ENCODE data around the gene BPIFB2.

BPIFB2 gene

GRCh38 chr20:33008336-33009213 lies 1.1 kb downstream of the BPIFB2 start:
- no peak for DNase-seq (ENCODE audit: low read depth in 3 of 3)

DNA sequence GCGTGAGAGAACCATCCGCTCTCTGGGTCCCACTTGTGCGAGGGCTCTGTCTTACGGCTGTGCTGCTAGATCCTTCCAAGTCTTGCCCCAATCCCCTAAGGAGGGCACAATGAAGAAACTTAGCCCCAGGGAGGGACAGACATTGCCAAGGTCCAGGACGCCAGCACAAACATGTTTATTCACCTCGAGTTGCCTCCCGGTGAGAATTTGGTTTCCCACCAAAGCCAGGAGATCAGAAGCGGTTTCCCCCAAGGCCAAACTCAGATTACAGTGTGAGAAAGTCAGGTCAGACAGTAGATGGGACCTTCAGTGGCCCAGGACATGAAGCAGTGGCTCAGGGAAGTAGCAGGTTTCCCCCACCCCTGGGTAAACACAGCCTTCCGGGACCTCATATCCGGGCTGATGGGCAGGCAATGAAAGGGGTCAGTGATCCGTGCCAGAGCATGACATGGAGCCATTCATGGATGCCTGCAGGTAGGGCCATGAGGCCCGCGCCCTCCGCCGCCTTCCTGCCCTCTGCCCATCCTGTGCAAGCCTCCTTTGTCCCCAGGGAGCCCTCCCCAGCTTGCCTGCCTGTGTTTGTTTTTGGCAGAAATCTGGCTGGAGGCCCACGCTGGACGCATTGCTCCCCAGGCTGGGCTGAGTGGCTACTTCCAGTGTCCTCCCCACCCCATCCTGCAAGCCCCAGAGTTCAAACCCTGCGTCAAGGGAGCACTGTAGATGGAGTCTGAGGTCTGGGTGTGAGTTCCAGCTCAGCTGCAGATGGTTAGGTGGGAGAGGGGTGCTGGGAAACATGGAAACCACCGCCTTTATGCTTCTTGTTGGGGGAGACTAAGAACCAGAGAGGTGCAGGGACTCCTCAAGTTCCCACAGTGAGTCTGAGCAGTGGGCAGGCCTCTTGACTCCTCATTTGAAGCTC lies 2.0 kb downstream of the BPIFB2 start:
- no peak for DNase-seq (ENCODE audit: low read depth in 3 of 3)

- DNase-seq (ENCODE audit: low read depth in 3 of 3): no peak
Measured at GRCh38 chr20:33010133-33010504, 2.6 kb downstream of the BPIFB2 start.

DNA sequence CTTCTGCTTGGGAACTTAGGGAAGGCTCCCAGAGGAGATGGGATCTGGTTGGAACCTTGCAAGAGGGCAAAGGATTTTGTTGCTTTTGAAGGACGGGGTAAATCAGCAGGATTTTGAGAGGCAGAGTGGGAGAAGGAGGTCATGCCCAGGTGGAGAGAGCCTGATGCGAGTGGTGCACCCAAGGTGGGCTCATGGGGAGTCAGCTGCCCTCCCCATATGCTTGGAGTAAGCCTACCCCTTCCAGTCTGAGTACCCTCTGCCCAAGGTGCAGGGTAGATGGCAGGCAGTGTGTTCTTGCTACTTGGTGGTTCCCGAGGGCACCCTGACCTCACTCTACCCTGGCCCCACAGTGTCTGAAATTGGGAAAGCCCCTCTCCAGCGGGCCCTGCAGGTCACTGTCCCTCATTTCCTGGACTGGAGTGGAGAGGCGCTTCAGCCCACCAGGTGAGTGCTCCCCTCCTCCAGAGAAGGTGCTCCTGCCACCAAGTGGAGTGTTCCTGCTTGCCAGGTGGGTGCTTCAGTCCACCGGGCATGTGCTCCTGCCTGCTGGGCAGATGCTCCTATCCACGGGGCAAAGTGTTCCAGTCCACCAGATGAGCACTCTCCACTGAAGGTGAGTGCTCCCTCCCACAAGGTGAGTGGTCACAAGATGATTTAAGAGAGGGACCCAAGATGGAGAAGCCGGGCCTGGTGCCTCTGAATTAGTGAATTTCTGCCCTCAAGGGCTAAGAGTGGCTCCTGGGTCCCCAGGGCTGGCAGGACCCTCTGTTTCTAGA lies 3.4 kb downstream of the BPIFB2 start:
- no peak for DNase-seq (ENCODE audit: low read depth in 3 of 3)

GRCh38 chr20:33012327-33013189 lies 5.1 kb downstream of the BPIFB2 start:
- DNase-seq (ENCODE audit: low read depth in 3 of 3): no peak

DNA sequence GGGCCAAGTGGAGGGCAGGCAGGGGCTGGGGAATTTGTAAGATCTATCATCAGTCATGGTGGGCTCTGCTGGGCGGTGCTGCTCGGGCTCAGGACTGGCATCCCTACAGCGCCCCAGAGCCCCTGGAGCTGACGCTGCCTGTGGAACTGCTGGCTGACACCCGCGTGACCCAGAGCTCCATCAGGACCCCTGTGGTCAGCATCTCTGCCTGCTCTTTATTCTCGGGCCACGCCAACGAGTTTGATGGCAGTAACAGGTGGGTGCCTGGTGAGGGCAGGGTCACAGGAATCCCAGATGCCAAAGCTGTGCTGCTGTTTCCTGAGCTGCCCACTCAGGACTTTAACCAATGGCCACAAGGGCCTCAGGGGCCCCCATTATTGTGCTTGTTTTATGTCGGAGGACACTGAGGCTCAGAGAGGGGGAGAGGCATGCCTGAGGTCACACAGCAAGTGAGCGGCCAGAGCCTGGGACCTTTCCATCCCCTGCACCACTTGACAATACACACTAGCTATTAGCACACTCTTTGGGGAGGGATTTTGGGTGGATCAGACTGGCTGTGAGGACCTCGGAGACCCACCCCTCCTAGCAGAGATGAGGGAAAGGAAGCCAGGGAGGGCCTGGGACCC lies 6.3 kb downstream of the BPIFB2 start:
- DNase-seq (ENCODE audit: low read depth in 3 of 3): no peak

DNA sequence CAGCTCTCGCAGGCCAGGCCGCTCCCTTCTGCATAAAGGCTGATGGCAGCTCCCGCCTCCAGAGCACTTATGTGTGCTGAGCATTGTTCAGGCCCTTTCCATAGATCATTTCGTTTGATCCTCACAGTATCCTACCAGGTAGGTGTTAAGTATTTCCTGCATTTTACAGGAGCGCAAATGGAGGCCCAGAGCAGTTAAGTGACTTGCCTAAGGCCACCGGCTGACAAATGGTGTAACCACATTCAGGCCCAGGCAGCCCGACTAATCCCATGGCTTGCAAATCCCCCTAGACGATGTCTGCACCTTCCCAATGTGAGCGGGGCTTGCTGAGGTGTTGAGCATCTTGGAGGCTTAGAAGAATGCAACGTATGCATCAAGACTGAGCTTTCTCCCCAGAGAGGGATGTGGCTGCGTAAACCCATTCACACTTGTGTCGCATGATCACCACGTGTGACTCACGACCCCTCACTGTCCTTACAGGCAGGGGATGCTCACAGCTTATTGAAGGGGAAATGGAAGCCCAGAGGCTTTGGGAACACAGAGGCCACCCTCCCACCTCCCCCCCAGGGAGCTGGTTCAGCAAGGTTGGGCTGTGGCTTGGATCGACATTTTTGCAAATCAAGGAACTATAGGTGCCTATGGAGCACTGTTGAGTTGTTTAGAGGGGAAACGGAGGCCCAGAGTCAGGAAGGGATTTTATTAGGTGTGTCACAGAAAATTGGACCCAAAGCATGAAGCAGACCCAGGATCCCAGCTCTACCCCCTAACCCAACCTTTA lies 7.0 kb downstream of the BPIFB2 start:
- DNase-seq (ENCODE audit: low read depth in 3 of 3): no peak

DNA sequence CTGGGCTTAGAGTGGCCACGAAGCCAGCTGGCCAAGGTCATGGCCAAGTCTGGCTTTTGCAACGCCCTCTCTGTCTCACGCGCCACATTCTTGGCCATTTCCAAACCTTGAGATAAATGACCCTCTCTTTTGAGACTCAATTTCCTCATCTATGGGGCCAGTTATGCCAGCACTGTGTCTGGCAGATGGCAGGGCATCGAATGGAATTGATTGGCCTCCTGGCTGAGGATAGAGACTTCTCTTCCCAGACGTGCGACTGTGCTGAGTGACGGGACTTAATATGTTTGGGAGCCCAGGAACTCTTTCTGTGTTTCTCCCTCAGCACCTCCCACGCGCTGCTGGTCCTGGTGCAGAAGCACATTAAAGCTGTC lies 7.6 kb downstream of the BPIFB2 start:
- no peak for DNase-seq (ENCODE audit: low read depth in 3 of 3)

GRCh38 chr20:33015700-33016580 lies 8.4 kb downstream of the BPIFB2 start:
- no peak for DNase-seq (ENCODE audit: low read depth in 3 of 3)

- DNase-seq (ENCODE audit: low read depth in 3 of 3): no peak
Measured at GRCh38 chr20:33016581-33017109, 9.1 kb downstream of the BPIFB2 start.

DNA sequence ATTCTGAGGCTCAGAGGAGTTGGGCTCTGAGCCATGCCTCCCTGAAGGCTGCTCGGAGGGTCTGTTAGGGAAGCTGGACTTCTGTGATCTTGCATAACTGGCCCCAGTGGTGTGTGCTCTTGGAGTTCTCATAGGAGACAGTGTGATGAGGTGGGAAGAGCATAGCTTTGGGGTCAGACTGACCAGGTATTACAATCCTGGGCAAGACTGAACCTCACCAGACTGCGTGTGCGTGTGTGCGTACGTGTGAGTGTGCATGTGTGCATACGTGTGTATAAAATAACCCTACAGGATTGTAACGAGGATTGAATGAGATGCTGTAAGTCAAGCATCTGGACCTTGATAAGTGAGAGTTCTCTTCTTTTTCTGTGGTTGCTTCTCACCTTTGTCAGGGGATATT lies 10.0 kb downstream of the BPIFB2 start:
- no peak for DNase-seq (ENCODE audit: low read depth in 3 of 3)

- no peak for DNase-seq (ENCODE audit: low read depth in 3 of 3)
Measured at GRCh38 chr20:33018169-33018931, 10.8 kb downstream of the BPIFB2 start.

DNA sequence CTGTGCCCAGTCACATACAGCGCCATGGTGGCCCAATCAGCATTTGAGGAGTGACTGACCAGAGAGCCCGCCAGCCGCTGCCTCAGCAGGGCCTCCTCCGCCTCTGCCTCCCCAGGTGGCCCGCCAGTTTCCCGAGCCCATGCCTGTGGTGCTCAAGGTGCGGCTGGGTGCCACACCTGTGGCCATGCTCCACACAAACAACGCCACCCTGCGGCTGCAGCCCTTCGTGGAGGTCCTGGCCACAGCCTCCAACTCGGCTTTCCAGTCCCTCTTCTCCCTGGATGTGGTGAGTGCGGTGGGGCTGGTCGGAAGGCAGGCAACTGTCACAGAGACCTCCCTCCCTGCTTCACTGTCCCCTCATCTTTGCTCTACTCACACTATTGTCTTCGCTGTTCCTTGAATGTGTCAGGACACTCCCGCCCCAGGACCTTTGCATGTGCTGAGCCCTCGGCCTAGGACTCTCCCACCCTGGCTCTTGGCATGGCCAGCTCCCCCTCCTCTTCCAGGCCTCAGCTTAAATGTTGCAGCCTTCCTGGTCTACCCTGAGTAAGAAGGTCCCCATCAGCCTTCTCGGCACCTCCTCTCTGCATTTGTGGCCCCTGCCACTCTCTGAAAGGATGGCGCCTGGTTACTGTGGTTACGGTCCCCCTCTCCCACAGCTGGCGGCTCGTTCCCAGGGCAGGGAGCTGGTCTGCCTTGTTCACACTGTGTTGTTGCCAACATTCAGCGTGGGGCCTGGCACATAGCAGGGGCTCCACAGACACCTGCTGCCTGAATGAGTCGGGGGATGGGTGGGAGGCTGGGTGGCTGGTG lies 12.2 kb downstream of the BPIFB2 start:
- DNase-seq (ENCODE audit: low read depth in 3 of 3): no peak

GRCh38 chr20:33020278-33021161 lies 13.0 kb downstream of the BPIFB2 start:
- no peak for DNase-seq (ENCODE audit: low read depth in 3 of 3)

DNA sequence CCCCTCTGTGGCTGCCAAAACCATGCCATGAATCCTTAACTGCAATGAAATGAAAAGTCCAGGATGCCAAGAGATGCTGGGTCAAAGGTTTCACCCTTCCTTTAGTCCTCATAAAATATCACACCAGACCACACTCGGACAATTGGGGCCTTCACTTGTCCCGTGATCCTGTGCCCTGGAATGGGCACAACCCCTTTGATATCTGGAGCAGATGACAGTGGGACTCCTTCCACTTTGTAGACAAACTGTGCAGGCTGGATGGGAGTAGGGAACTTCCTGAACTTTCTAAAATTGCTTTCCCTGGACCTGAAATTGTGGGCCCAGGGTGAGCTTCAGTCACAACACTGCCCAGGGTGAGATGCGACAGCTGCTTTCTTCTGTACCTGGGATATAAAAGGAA lies 14.4 kb downstream of the BPIFB2 start:
- no peak for DNase-seq (ENCODE audit: low read depth in 3 of 3)

DNA sequence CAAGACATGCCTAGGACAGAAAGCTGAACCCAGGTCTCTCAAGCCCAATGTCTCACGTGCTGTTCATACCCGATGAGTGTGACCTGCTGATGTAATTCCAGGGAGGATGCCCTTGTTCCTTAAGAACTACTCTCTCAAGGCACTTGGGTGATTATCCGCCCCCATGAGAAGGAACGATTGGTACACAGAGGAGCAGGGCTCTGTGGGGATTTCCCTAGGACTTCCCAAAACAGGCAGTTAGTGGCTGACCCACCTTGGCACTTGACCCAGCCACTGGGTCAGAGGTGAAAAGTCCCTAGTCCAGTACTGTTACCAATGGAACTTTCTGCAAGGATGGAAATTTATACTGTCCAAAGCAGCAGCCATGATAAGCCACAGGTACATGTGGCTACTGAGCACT lies 14.8 kb downstream of the BPIFB2 start:
- DNase-seq (ENCODE audit: low read depth in 3 of 3): no peak
